Stimulated activated CD8-positive, alpha-beta memory T cell treated with anti-CD3 and anti-CD28 coated beads, Interleukin-7, amount 100 ng/mL, for 4 hours (primary cell): ENCODE data around the gene TTYH2.

Source experiments
- DNase-seq, 2 donors: peaks; one replicate each; pipeline ENCODE4 v3.0.0-alpha.2; 2020; ENCODE audit warnings: low read depth in 2 of 2

The TTYH2 gene

DNA sequence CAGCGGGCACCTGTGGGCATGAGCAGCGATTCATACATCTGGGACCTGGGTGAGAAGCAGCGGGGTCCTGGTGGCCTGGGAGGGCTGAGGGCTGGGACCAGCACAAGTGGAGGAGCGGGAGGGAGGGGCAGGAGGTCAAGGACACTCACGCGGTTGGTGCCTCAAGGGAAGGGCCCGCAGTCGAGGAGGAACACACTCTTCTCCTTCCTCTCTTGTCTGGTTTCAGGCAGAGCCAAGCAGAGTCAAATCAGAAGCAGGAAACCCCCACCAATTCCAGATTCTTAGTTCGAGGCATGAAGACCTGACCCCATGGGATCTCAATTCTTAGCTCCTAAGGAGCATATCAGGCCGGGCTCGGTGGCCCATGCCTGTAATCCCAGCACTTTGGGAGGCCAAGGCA, 76.3 kb downstream of the TTYH2 start:
- no peak for DNase-seq

DNA sequence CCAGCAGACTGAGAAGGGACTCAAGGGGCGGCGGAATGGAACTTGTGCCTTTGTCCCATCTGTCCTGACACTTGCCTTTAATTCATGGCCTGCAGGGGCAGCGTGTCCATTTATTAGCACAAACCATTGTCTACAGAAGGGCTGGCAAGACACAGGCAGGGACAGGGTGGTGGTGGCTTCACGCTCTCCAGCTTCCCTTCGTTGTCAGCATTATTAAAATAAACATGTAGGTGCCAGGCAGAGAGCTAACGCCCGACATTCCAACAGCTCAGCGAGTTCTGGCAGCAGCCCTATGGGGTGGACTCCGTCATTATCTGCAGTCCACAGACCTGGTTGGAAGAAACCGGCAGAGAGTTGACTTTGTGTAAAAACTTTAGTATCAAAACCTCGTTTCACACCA, 77.0 kb downstream of the TTYH2 start:
- no peak for DNase-seq

DNA sequence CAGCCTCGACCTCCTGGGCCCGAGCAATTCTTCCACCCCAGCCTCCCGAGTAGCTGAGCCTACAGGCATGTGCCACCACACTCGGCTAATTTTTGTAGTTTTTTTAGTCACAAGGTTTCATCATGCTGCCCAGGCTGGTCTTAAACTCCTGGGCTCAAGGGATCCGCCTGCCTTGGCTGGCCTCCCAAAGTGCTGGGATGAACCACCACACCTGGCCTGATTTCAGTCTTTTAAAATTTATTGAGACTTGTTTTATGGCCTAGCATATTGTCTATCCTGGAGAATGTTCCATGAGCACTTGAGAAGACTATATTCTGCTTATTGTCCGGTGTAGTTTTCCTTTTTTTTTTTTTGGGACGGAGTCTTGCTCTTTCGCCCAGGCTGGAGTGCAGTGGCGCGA, 79.1 kb downstream of the TTYH2 start:
- DNase-seq, result no peak

DNA sequence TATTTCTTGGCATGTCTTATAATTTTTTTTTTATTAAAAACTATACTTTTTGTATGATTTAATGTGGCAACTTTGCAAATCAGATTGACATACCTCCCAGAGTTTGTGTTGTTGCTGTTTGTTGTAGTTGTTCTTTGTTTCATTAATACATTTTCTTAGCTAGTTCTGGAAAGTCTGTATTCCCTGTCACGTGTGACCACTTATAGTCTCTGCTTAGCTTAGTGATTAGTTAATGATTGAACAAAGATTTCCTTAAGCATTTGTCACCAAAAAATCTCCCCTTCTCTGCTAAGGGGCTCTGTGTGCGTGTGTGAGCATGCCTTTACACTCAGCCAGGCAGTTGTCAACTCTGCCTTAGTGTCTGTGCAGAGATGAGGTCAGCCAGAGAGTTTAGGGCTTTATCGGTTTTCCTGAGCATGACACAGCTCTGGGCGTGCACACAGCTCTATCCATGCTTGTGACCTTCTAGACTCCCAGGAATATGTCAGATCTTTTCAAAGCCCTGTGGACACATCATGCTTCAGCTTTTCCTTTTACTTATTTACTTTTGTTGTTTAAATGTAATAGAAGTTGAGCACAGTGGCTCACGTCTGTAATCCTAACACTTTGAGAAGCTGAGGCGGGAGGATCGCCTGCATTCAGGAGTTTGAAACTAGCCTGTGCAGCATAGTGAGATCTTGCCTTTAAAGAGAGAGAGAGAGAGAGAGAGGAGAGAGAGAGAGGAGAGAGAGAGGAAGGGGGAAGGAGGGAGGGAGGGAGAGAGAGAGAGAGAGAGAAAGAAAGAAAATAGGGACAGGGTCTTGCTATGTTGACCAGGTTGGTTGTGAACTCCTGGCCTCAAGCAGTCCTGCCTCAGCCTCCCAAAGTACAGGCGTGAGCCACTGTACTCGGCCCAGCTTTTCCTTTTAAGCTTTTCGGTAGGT, 82.5 kb downstream of the TTYH2 start:
- no peak for DNase-seq

DNA sequence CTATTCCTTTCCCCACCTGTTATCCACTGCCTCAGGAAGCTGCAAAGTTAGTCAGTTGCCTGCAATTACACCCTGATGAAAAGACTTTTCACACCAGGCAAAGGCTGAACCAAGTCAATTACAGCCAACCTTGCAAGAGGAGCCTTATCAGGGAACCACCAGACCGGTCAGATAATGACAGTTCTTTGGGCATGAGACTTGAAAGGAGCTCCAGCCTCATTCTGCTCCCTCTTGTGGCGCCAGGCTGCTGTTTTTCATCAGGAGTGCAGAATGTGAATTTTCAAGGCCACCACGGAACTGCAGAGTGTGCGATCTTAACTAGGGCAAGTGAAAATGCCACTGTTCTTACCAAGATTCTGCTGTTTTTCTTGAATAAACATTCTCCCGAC, 83.2 kb downstream of the TTYH2 start:
- DNase-seq, result no peak

DNA sequence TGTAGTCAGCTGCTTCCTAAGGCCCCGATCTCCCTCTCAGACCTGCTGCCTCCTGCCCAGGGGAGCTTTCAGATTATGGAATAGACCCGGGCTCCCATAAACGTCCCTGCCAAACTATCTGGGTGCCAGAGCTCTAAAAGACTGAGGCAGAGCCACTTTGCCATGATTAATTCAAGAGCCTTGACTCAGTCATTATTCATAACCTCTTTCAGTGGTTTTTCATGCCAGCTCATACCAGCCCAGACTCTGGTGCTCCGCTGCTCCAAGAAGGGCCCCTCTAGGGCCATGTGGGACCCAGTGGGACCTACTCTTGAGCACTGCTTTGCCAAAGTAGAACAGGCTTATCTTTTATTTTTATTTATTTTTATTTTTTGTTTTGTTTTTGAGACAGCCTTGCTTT, 84.6 kb downstream of the TTYH2 start:
- DNase-seq, result no peak

DNA sequence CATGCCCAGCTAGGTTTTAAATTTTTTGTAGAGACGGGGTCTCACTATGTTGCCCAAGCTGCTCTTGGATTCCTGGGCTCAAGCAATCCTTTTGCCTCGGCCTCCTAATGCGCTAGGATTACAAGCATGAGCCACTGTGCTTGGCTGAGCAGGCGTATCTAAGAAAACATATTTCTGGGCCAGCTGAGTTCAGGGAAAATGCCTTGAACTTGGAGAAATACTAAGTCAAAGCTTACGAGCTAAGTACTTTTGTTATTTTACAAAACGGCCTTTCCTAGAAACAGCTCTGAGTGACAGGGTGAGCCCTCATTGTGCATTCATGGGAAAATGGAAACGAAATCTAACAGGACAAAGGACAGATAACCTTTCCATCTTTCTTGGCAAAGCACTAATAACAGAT, 85.4 kb downstream of the TTYH2 start:
- DNase-seq, result no peak

DNA sequence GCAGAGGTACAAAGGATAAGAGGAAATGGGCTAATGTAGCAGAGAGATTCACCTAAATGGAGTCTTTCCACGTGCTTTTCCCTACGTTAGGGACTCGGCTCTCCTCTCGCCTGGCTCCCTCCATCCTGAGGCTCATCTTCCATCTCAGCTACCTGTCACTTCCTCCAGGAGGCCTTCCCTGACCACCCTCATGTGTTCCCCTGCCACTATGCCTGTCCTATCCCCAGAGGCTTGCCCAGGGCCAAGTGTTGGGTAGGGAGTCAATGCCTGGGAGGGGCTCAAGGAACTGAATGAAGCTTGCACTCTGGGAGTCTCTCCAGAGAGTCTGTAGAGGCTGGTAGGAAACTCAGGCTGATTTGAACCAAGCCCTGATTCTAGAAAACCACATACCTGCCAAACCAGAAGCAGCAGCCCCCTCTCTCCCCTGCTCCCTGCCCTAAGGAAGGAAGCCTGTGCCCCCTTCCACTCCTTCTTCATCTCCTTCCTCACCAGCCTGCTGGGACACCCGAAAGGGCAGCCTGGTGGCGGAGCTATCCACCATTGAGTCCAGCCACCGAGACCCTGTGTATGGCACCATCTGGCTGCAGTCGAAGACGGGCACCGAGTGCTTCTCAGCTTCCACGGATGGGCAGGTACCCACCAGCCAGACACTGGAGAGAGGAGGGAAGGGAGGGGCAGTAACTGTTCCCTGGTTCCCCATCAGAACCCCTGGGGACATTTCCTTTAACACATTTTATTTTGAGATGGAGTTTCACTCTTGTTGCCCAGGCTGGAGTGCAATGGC, 86.0 kb downstream of the TTYH2 start:
- DNase-seq, result no peak

DNA sequence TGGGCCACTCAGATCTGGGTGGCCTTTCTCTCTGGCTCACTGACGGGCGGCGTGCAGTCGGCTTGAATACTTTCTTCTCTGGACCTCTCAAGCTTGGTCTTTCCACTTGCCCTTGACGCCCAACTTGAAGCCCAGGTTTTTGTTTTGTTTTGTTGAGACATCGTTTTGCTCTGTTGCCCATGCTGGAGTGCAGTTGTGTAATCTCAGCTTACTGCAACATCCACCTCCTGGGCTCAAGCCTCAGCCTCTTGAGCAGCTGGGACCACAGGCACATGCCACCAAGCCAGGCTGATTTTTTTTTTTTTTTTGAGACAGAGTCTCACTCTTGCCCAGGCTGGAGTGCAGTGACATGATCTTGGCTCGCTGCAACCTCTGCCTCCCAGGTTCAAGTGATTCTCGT, 89.9 kb downstream of the TTYH2 start:
- DNase-seq, result no peak

DNA sequence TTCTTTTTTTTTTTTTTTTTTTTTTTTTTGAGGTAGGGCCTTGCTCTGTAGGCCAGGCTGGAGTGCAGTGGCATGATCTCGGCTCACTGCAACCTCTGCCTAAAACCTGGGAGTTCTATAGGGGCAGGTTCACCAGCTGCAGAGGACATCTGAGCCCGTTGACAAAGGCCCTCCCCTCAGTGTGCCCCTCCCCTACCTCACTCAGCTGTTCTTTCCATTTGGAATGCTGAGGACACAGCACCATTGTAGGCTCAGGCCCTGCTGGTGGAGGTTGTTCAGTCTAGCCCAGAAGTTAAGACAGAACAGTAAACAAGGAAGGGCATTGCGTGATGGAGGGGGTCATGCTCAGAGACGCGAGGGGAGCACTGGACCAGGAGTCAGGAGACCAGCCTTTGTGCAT, 90.8 kb downstream of the TTYH2 start:
- no peak for DNase-seq

DNA sequence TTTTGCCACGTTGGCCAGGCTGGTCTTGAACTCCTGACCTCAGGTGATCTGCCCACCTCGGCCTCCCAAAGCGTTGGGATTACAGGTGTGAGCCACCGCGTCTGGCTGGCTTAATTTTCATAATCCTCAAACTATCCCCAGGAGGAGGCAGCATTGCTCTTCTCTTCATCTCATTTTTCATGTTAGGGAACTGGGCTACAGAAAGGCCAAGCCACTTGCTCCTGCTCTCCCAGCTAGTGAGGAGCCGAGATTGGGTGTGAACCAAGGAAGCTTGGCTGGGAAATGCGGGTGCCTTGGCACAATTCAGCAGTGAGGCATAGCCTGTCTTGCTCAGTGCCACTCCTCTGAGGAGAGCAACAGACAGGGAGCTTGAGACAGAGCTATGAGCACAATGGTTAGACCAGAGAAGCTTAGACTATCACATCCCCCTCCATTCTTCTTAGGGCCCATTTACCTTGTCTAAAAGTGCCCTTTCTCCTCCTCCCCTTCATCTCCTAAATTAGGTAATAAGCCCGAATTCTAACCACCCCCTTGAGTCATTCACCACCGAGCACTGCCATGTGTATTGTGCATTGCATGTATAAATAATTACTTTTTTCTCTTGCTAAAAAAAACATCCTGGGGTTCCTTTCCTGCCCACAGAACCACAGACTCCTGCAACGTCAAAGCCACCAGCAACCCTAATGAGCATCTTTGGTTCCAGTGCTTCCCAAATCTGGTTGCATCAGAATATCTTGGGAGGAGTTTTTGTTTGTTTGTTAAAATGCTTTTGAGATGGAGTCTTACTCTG, 92.7 kb downstream of the TTYH2 start:
- no peak for DNase-seq

DNA sequence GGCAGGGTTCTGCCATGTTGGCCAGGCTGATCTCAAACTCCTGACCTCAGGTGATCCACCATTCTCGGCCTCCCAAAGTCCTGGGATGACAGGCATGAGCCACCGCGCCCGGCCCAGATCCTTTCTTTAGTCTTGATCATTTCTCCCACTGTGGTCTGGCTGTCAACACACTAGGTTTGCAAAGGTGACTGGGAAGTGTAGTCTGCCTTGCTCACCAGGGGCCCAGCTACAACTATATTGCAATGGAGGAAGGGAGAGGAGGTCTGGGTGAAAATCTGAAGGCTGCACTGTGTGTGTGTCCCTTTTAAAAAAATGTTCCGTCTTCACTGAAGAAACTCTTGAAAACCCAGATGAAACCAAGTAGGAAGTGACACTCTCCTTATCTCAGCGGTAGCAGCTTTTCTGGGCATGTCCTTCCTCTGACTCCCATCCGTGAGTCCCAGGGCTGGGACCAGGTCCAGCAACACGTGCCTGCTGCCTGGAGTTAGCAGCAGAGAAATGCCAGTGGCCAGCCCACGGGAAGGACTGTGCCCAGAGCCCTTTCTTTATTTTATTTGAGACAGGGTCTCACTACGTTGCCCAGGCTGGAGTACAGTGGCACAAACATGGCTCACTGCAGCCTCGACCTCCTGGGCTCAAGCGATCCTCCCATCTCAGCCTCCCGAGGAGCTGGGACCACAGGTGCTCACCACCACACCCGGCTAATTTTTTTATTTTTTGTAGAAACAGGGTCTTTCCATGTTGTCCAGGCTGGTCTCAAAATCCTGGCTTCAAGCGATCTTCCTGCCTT, 94.8 kb downstream of the TTYH2 start:
- DNase-seq, result no peak

DNA sequence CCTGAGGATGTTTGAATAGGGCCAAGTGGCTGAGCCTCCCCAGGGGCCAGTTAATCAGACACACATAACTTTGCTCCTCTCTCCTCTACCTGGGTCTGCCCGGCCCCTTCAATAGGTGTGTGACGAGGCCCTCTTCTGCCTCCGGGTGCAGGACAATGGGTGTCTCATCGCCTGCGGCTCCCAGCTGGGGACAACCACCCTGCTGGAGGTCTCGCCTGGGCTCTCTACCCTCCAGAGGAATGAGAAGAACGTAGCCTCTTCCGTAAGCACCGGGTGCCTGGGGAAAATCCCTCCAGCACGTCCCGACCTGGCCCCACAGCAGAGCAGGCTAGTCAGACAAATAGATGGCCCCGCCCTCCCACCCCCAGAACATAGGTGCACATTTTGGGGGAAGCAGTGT, 96.5 kb downstream of the TTYH2 start:
- DNase-seq, result no peak
